CD4-positive, alpha-beta memory T cell (primary cell): Measurements from ENCODE around the gene MNAT1. TPM values are rescaled to one million over a fixed set of nuclear protein-coding genes. Genes with fewer than 3 reads are reported as not detected.
"Not testable (repeated sequence)": the region's sequence is repeated elsewhere in the genome, so short reads cannot be mapped to it uniquely, and the experiment has no call there.

ENCODE experiments used
- CTCF ChIA-PET: fragments of 350-600 bp; sonication (Branson Sonifier 250); formaldehyde crosslinking; loops from one replicate; lab custom pipeline; 2021; ENCODE audit warnings: inconsistent platforms; ENCODE audit not compliant: partially characterized antibody; lab: Charles Lee
- POLR2A ChIA-PET: fragments of 350-600 bp; sonication (Branson Sonifier 250); formaldehyde crosslinking; loops from one replicate; lab custom pipeline; 2021; ENCODE audit not compliant: partially characterized antibody; lab: Charles Lee
- DNase-seq, 5 donors: peaks; one replicate each; pipeline versions ENCODE4 v3.0.0 to v3.0.0-alpha.2; 2020 to 2022; ENCODE audit warnings: mixed read lengths in 1 of 5
- H3K27ac ChIP-seq: one replicate; pipeline ENCODE4 v1.7.0; 2013; ENCODE audit warnings: low read depth, low read length
- H3K27me3 ChIP-seq: 2 replicates; pipeline ENCODE4 v1.7.0; 2013; ENCODE audit warnings: mild to moderate bottlenecking, low read length, moderate library complexity; ENCODE audit not compliant: insufficient read depth
- H3K36me3 ChIP-seq: 2 replicates; pipeline ENCODE4 v1.7.0; 2013; ENCODE audit warnings: mild to moderate bottlenecking, low read length, moderate library complexity; ENCODE audit not compliant: insufficient read depth
- H3K4me1 ChIP-seq: 2 replicates; pipeline ENCODE4 v1.7.0; 2013; ENCODE audit warnings: mild to moderate bottlenecking, low read length, moderate library complexity; ENCODE audit not compliant: insufficient read depth
- H3K4me3 ChIP-seq, 2 donors: one replicate each; pipeline ENCODE4 v1.7.0; 2013; ENCODE audit warnings: low read length in 2 of 2, mild to moderate bottlenecking in 1 of 2
- H3K9me3 ChIP-seq, 2 donors: one replicate each; pipeline ENCODE4 v1.7.0; 2013; ENCODE audit warnings: low read length in 2 of 2, control low read depth in 1 of 2; ENCODE audit not compliant: control insufficient read depth in 1 of 2
- H3K27ac Mint-ChIP-seq, 7 donors: one replicate each; pipeline ENCODE4 v1.8.0; 2020 to 2021; ENCODE audit warnings: mixed read lengths in 7 of 7, mild to moderate bottlenecking in 6 of 7, inconsistent platforms in 3 of 7, moderate library complexity in 3 of 7
- H3K27me3 Mint-ChIP-seq, 2 donors: one replicate each; pipeline ENCODE4 v1.8.0; 2020 to 2021; ENCODE audit warnings: mixed read lengths in 2 of 2
- H3K36me3 Mint-ChIP-seq, 2 donors: one replicate each; pipeline ENCODE4 v1.8.0; 2020 to 2021; ENCODE audit warnings: mixed read lengths in 2 of 2, inconsistent platforms in 1 of 2, mild to moderate bottlenecking in 1 of 2
- H3K4me1 Mint-ChIP-seq, 4 donors: one replicate each; pipeline ENCODE4 v1.8.0; 2020 to 2021; ENCODE audit warnings: mixed read lengths in 4 of 4, mild to moderate bottlenecking in 1 of 4
- H3K4me3 Mint-ChIP-seq, 8 donors: one replicate each; pipeline ENCODE4 v1.8.0; 2020 to 2021; ENCODE audit warnings: mixed read lengths in 8 of 8, mild to moderate bottlenecking in 7 of 8, moderate library complexity in 6 of 8, inconsistent platforms in 3 of 8
- H3K9me3 Mint-ChIP-seq, 8 donors: one replicate each; pipeline ENCODE4 v1.8.0; 2020 to 2021; ENCODE audit warnings: mixed read lengths in 8 of 8, mild to moderate bottlenecking in 5 of 8, inconsistent platforms in 3 of 8, moderate library complexity in 1 of 8
- intact Hi-C: fragments of 100-400 bp; cut with micrococcal nuclease; formaldehyde crosslinking; loops from one replicate; pipeline ENCODE4 v1.15.1; 2023
- polyA plus RNA-seq, 2 donors: library from polyadenylated mRNA; unstranded; fragments of 300-500 nt; fragmentation: Illumina TruSeq; gene quantifications; one replicate each; pipeline ENCODE4 v1.2.3, GENCODE V29; 2021
- total RNA-seq, 2 experiments: library from RNA; stranded (reverse); gene quantifications; one replicate each; pipeline ENCODE4 v1.2.3, GENCODE V29; 2021

MNAT1 gene
- total and polyA plus RNA-seq, 4 experiments from 2014 or later, result 12.6 to 28.7 (median 16.0) TPM

DNA sequence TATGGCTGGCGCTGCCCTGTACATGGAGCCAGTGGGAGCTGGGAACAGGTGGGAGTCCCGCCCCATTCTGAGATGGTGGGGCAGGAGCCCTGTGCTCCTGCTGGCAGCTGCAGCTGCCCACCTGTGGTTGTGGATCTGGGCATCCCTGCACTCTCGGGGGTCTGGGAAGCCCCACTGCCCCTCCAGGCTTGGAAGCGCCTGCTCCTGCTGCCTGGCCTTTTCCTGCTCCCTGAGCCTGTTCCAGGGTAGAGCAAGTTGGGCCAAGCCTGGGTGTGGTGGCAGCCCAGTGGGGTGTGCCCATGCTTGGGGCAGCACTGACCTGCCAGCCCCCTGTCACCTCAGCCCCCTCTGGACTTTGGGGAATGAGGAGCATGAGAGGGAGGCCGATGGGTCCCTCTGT lies 104.0 kb downstream of the MNAT1 start:
- peaks cover 40 to 57% of the 10 kb centered on the region in 2 donors for H3K36me3 Mint-ChIP-seq
- CTCF ChIA-PET, result no interaction called here
- no peaks in the 10 kb centered on the region for H3K4me1 Mint-ChIP-seq
- Histone ChIP-seq H3K27me3 (no peaks in the 10 kb centered on the region), H3K4me1 (no peaks in the 10 kb centered on the region), H3K9me3 (no peaks in the 10 kb centered on the region), H3K36me3 (no peaks in the 10 kb centered on the region), H3K4me3 (no peak overlapping the region), H3K27ac (no peak overlapping the region)
- H3K9me3 Mint-ChIP-seq, result peaks cover 0 to 18% (median 6%) of the 10 kb centered on the region in 8 donors
- H3K27me3 Mint-ChIP-seq, result no peaks in the 10 kb centered on the region
- H3K27ac Mint-ChIP-seq, result no peak overlapping the region
- intact Hi-C loops, result no loop called here
- DNase-seq, result no peak
- H3K4me3 Mint-ChIP-seq, result no peak overlapping the region
- POLR2A ChIA-PET, result no interaction called here

DNA sequence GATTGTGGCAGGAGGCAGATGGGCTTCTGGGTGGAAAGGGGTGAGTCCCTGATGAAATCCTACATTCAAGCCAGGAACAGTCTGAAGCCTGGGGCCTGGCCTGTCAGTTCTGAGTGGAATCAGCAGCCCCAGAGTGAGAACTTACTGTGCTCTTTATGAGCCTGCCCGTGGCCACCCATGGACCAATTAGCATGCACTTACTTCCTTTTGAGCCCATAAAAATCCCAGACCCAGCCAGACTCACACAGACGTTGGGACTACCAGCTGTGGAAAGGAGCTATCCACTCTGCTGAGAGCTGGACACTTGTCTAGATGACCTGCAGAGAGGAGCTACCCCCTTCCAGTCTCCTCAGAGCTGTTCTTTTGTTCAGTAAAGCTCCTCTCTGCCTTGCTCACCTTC lies 104.5 kb downstream of the MNAT1 start:
- CTCF ChIA-PET, result no interaction called here
- Histone ChIP-seq H3K9me3 (no peaks in the 10 kb centered on the region), H3K36me3 (no peaks in the 10 kb centered on the region), H3K4me3 (no peak overlapping the region), H3K27ac (no peak overlapping the region), H3K4me1 (no peaks in the 10 kb centered on the region), H3K27me3 (no peaks in the 10 kb centered on the region)
- H3K27ac Mint-ChIP-seq, result no peak overlapping the region
- peaks cover 35 to 56% of the 10 kb centered on the region in 2 donors for H3K36me3 Mint-ChIP-seq
- intact Hi-C loops, result no loop called here
- peaks cover 0 to 18% (median 6%) of the 10 kb centered on the region in 8 donors for H3K9me3 Mint-ChIP-seq
- no peaks in the 10 kb centered on the region for H3K27me3 Mint-ChIP-seq
- H3K4me3 Mint-ChIP-seq, result no peak overlapping the region
- no peaks in the 10 kb centered on the region for H3K4me1 Mint-ChIP-seq
- POLR2A ChIA-PET, result no interaction called here
- DNase-seq, result no peak

DNA sequence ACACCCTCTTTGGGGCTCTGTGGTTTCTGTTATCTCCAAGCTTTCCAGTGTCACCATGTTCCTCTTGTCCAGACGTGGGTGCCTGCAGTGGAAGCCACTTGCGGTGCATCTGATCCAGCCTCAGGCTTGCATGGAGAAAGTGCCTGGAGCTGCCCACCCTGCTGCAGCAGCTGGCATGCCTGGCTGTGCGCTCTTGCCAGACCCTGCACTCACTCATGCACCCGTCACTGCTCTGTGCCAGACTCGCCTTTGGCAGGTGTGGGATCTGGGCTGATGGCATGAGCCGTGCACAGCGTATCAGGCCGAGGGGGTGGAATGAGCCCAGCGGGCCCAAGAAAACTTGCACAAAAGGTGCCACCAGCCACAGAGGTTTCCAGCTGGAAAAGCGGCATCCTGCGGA lies 105.1 kb downstream of the MNAT1 start:
- H3K36me3 Mint-ChIP-seq, result peaks cover 34 to 50% of the 10 kb centered on the region in 2 donors
- POLR2A ChIA-PET, result no interaction called here
- no peaks in the 10 kb centered on the region for H3K27me3 Mint-ChIP-seq
- H3K27ac Mint-ChIP-seq, result no peak overlapping the region
- Histone ChIP-seq H3K27me3 (no peaks in the 10 kb centered on the region), H3K36me3 (no peaks in the 10 kb centered on the region), H3K4me3 (no peak overlapping the region), H3K4me1 (no peaks in the 10 kb centered on the region), H3K9me3 (no peaks in the 10 kb centered on the region), H3K27ac (no peak overlapping the region)
- H3K4me3 Mint-ChIP-seq, result no peak overlapping the region
- no peak for DNase-seq
- H3K9me3 Mint-ChIP-seq, result peaks cover 0 to 15% (median 6%) of the 10 kb centered on the region in 8 donors
- CTCF ChIA-PET, result no interaction called here
- intact Hi-C loops, result no loop called here
- peaks cover 0 to 2% (median 0%) of the 10 kb centered on the region in 4 donors for H3K4me1 Mint-ChIP-seq

DNA sequence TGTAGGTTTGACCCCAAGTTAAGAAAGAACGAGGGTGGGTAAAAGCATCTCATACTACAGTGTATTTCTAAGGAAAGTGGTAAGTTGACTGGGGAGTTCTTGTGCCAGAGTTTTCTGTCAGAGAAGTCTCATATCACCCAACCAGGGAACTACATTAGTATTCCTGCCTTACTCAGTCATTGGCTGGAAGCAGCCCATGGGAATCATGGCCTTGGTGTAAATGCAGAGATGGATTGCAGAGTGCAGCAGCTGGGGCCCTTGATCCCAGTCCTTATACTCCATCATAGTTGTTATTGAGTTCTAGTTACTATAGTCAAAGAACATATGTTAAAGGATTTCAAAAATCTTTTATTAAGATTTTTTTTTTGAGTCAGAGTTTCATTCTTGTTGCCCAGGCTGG lies 105.8 kb downstream of the MNAT1 start:
- H3K36me3 Mint-ChIP-seq, result peaks cover 31 to 43% of the 10 kb centered on the region in 2 donors
- no peaks in the 10 kb centered on the region for H3K36me3 ChIP-seq
- CTCF ChIA-PET, result no interaction called here

DNA sequence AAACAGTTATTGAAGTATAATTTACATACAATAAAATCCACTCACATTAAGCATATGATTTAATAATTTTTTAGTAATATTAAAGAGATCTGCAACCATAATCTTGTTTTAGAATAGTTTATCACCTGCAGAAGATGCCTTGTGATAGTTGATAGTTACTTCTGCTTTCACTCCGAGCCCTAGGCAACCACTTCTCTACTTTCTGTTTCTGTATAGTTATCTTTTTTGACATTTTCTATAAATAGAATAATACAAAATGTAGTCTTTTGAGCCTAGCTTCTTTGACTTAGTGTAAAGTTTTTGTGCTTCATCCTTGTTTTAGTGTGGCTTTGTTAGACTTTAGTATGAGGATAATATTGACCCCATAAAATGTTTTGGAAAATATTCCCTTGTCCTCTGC lies 111.0 kb downstream of the MNAT1 start:
- H3K4me1 Mint-ChIP-seq, result peaks cover 0 to 3% (median 0%) of the 10 kb centered on the region in 4 donors
- peaks cover 4 to 22% (median 14%) of the 10 kb centered on the region in 8 donors for H3K9me3 Mint-ChIP-seq
- no peak overlapping the region for H3K4me3 Mint-ChIP-seq
- H3K27ac Mint-ChIP-seq, result no peak overlapping the region
- Histone ChIP-seq H3K4me3 (no peak overlapping the region), H3K27ac (no peak overlapping the region), H3K4me1 (no peaks in the 10 kb centered on the region), H3K9me3 (no peaks in the 10 kb centered on the region), H3K36me3 (no peaks in the 10 kb centered on the region), H3K27me3 (no peaks in the 10 kb centered on the region)
- no peak for DNase-seq
- intact Hi-C loops, result no loop called here
- ChIA-PET POLR2A (no interaction called here), CTCF (no interaction called here)
- peaks cover 37 to 55% of the 10 kb centered on the region in 2 donors for H3K36me3 Mint-ChIP-seq
- H3K27me3 Mint-ChIP-seq, result no peaks in the 10 kb centered on the region

More for the DNA sequence above, 105.8 kb downstream of the MNAT1 start:
- no peak overlapping the region for H3K27ac ChIP-seq
- Mint-ChIP-seq H3K27ac (no peak overlapping the region), H3K27me3 (no peaks in the 10 kb centered on the region), H3K4me1 (peaks cover 0 to 2% (median 0%) of the 10 kb centered on the region in 4 donors), H3K9me3 (peaks cover 0 to 11% (median 5%) of the 10 kb centered on the region in 8 donors), H3K4me3 (no peak overlapping the region)
- no peaks in the 10 kb centered on the region for H3K4me1 ChIP-seq
- no peaks in the 10 kb centered on the region for H3K9me3 ChIP-seq
- no peak for DNase-seq
- H3K27me3 ChIP-seq, result no peaks in the 10 kb centered on the region
- POLR2A ChIA-PET, result no interaction called here
- intact Hi-C loops, result no loop called here
- H3K4me3 ChIP-seq, result no peak overlapping the region

DNA sequence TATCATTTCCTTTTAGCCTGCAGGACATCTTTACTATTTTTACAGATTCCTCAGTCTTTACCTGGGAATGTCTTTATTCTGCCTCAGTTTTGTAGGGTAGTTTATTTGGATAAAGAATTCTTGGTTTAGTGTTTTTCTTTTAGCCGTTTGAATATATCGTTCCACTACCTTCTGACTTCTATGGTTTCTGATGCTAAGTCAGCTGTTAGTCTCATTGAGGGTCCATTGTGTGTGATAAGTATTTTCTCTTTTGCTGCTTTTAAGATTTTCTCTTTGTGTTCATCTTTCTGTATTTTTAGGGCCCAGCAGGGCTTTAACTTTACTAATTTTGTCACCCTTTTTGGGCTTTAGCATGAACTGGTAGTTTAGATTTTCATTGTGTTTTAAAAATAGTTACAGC lies 113.5 kb downstream of the MNAT1 start:
- peaks cover 8 to 35% (median 22%) of the 10 kb centered on the region in 8 donors for H3K9me3 Mint-ChIP-seq
- no peak for DNase-seq
- Histone ChIP-seq H3K9me3 (no peaks in the 10 kb centered on the region), H3K27ac (no peak overlapping the region), H3K4me1 (no peaks in the 10 kb centered on the region), H3K27me3 (no peaks in the 10 kb centered on the region), H3K36me3 (no peaks in the 10 kb centered on the region), H3K4me3 (no peak overlapping the region)
- CTCF ChIA-PET, result no interaction called here
- peaks cover 55 to 71% of the 10 kb centered on the region in 2 donors for H3K36me3 Mint-ChIP-seq
- H3K27ac Mint-ChIP-seq, result no peak overlapping the region
- no peaks in the 10 kb centered on the region for H3K27me3 Mint-ChIP-seq
- no peak overlapping the region for H3K4me3 Mint-ChIP-seq
- POLR2A ChIA-PET, result no interaction called here
- peaks cover 0 to 4% (median 0%) of the 10 kb centered on the region in 4 donors for H3K4me1 Mint-ChIP-seq
- intact Hi-C loops, result no loop called here

DNA sequence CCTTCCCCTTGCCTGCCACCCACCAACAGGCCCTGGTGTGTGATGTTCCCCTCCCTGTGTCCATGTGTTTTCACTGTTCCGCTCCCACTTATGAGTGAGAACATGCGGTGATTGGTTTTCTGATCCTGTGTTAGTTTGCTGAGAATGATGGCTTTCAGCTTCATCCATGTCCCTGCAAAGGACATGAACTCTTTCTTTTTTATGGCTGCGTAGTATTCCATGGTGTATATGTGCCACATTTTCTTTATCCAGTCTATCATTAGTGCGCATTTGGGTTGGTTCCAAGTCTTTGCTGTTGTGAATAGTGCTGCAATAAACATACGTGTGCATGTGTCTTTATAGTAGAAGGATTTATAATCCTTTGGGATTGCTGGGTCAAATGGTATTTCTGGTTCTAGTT lies 117.1 kb downstream of the MNAT1 start:
- POLR2A ChIA-PET, DNase-seq, H3K27me3 ChIP-seq, H3K4me1 ChIP-seq, H3K27ac ChIP-seq, H3K27ac Mint-ChIP-seq, H3K9me3 ChIP-seq, CTCF ChIA-PET, H3K27me3 Mint-ChIP-seq, H3K4me1 Mint-ChIP-seq, H3K4me3 ChIP-seq, H3K36me3 ChIP-seq, H3K4me3 Mint-ChIP-seq, intact Hi-C loops: not testable (repeated sequence)
- H3K36me3 Mint-ChIP-seq, result peaks cover 68 to 87% of the 10 kb centered on the region in 2 donors
- peaks cover 8 to 38% (median 21%) of the 10 kb centered on the region in 8 donors for H3K9me3 Mint-ChIP-seq
